ENCODE data around the gene LARGE1. TPM values are rescaled to one million over a fixed set of nuclear protein-coding genes. Genes with fewer than 3 reads are reported as not detected.

Gene LARGE1
- total RNA-seq, 1 experiment from 2014 or later: 1.5 TPM

- Histone ChIP-seq H3K79me2 (ENCODE audit: insufficient read depth, low read length) (no peaks in the 10 kb centered on the region), H3K36me3 (ENCODE audit: control insufficient read depth in 1 of 2, insufficient read depth in 2 of 2, low read length in 2 of 2) (no peaks in the 10 kb centered on the region), H3K9me2 (ENCODE audit: insufficient read depth) (no peaks in the 10 kb centered on the region), H3K9ac (ENCODE audit: low read length) (no peak overlapping the region), H2AFZ (ENCODE audit: low read depth, low read length, poor library complexity, severe bottlenecking) (no peak overlapping the region), H3K4me2 (ENCODE audit: low read length) (no peak overlapping the region), H3K4me3 (replicated peaks in 1 of 2; ENCODE audit: low read depth in 1 of 2, low read length in 2 of 2) (no peak overlapping the region), H3K27me3 (ENCODE audit: insufficient read depth, low read length) (no peaks in the 10 kb centered on the region), H3K4me1 (ENCODE audit: control insufficient read depth in 1 of 2, insufficient read depth in 2 of 2, low read length in 2 of 2) (no peaks in the 10 kb centered on the region), H4K20me1 (ENCODE audit: insufficient read depth) (no peaks in the 10 kb centered on the region), H3K27ac (ENCODE audit: low read depth, low read length) (no peak overlapping the region), H3K9me3 (ENCODE audit: control insufficient read depth in 1 of 2, insufficient read depth in 1 of 2, low read depth in 1 of 2, low read length in 2 of 2) (peaks cover 9 to 27% of the 10 kb centered on the region in 2 experiments; a peak in 2 of 4 replicates)
- ChIA-PET RAD21 (ENCODE audit: low non-redundant PET in 1 of 2, low total read pairs in 2 of 2, uncharacterized antibody in 2 of 2, unreplicated experiment in 2 of 2) (no interaction called here), POLR2A (no interaction called here), CTCF (no interaction called here)
- DNase-seq (ENCODE audit: low read depth, low spot score): no peak
- intact Hi-C loops (cut with micrococcal nuclease): no loop called here
- BruUV-seq (replicated peaks): no TSS peak
- no peak for TF ChIP-seq ELF1 (IDR thresholded peaks at IDR 0.05; ENCODE audit: borderline replicate concordance, low read depth)
- no peak for TF ChIP-seq POLR2AphosphoS5 (IDR thresholded peaks at IDR 0.05; ENCODE audit: low read depth, low read length)
- TF ChIP-seq ZFX (IDR thresholded peaks at IDR 0.05): no peak
- no peak for TF ChIP-seq TCF7L2 (IDR thresholded peaks at IDR 0.05; ENCODE audit: borderline replicate concordance, extremely low read depth, insufficient read depth, insufficient read length)
- no peak for TF ChIP-seq SRF (IDR thresholded peaks at IDR 0.05; ENCODE audit: low read depth)
- TF ChIP-seq SIN3A (IDR thresholded peaks at IDR 0.05; ENCODE audit: low read depth): no peak
- TF ChIP-seq EZH2 (IDR thresholded peaks at IDR 0.05): no peak
- no peak for TF ChIP-seq POLR2A (IDR thresholded peaks at IDR 0.05; ENCODE audit: borderline replicate concordance, extremely low read depth, insufficient read depth, insufficient read length)
- no peak for TF ChIP-seq CBX3 (IDR thresholded peaks at IDR 0.05; ENCODE audit: low read depth)
- TF ChIP-seq ZNF274 (IDR thresholded peaks at IDR 0.05; ENCODE audit: low read depth, low read length): no peak
- TF ChIP-seq EZH2phosphoT487 (IDR thresholded peaks at IDR 0.05; ENCODE audit: borderline replicate concordance): no peak
- TF ChIP-seq RAD21 (IDR thresholded peaks at IDR 0.05; ENCODE audit: low read depth): no peak
- TF ChIP-seq REST (IDR thresholded peaks at IDR 0.05; ENCODE audit: low read depth): no peak
- no peak for TF ChIP-seq FOSL1 (IDR thresholded peaks at IDR 0.05; ENCODE audit: low read depth)
- TF ChIP-seq ZBTB33 (IDR thresholded peaks at IDR 0.05; ENCODE audit: extremely low read depth, insufficient replicate concordance, low read length): no peak
- TF ChIP-seq YY1 (IDR thresholded peaks at IDR 0.05; ENCODE audit: extremely low read depth, insufficient replicate concordance, low read depth, low read length): no peak
- TF ChIP-seq ATF3 (IDR thresholded peaks at IDR 0.05): no peak
- no peak for ATAC-seq
Observed at GRCh38 chr22:33887173-33887572, 33.1 kb downstream of the LARGE1 start.
